ENCODE data around the gene HOXB2. TPM values are rescaled to one million over a fixed set of nuclear protein-coding genes. Genes with fewer than 3 reads are reported as not detected.

HOXB2 gene
- total and polyA plus RNA-seq, 2 of the 8 experiments (the other 6 are each of a cell fraction or from before 2014, with no cell fraction given): not detected

DNA sequence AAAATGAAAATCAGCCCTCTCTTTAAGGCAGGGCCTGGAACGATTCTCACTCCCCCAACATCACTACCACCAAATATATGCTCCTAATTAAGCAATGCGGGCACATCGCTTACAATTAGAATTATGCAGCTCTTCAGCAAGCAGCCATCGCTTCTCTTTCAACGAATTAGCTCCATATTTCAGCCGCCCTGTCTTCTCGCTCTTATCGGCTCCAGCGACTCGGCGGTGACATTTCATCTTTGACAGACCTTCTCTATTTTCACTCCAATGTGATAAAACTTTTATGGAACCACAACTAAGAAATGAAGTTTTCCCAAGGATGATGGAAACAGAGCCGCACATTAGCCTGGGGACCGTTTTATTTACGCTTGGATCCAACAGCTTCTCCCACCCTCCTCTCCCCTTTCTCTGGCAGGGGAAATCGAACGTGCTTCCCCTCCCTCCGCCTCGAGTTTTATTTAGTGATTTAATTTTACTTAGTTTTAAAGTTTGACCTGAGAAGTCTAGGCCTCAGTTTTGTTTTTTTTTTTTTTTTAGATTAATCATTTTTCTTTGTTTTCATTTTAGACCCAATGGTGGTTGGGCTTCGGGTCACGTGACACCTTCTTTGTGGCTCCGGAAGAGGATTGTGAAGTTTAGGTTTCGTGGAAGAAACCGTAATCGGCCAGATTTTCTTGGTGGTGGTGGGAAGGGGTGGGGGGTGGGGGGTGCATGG lies 3.1 kb upstream of the HOXB2 start (continued):
- TF ChIP-seq RXRA (IDR thresholded peaks at IDR 0.05; ENCODE audit: insufficient read depth, low read depth, low read length) (no peak), CBX8 (IDR thresholded peaks at IDR 0.05; ENCODE audit: borderline replicate concordance, low read depth, low read length) (peak; percentile 92; the same call in 1 of the 2 replicates), HDAC6 (IDR thresholded peaks at IDR 0.05; ENCODE audit: low read depth, low read length) (no peak), SIRT6 (IDR thresholded peaks at IDR 0.05; ENCODE audit: low read length) (no peak), JUN (IDR thresholded peaks at IDR 0.05; ENCODE audit: low read depth, low read length) (no peak)
- TF ChIP-seq, protein P1, sequence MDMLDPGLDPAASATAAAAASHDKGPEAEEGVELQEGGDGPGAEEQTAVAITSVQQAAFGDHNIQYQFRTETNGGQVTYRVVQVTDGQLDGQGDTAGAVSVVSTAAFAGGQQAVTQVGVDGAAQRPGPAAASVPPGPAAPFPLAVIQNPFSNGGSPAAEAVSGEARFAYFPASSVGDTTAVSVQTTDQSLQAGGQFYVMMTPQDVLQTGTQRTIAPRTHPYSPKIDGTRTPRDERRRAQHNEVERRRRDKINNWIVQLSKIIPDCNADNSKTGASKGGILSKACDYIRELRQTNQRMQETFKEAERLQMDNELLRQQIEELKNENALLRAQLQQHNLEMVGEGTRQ (IDR thresholded peaks at IDR 0.05; ENCODE audit: low read length): peak; percentile 74
